Astrocyte of the cerebellum (primary cell): ENCODE results near the gene RABEPK.
A peak's percentile ranks its signal among the peaks of the same experiment; 100 is the strongest.
"Not testable (repeated sequence)": the region's sequence is repeated elsewhere in the genome, so short reads cannot be mapped to it uniquely, and the experiment has no call there.

Experiments used
- DNase-seq: peaks from one replicate; pipeline ENCODE4 v3.0.0-alpha.2; 2011; ENCODE audit warnings: low read depth
- H3K4me3 ChIP-seq: 2 replicates; pipeline ENCODE4 v1.5.1; 2011; ENCODE audit warnings: mild to moderate bottlenecking, low read depth, low read length, moderate library complexity
- CTCF ChIP-seq: IDR thresholded peaks from 2 replicates; pipeline ENCODE4 v1.5.1; 2012; ENCODE audit warnings: low read length, low read depth, moderate library complexity, mild to moderate bottlenecking; ENCODE audit errors: missing control alignments
- in situ Hi-C: cut with HindIII; loops from 2 replicates; pipeline ENCODE4 v1.10.0; 2017; ENCODE audit warnings: low sequenced_read_pairs

The RABEPK gene

DNA sequence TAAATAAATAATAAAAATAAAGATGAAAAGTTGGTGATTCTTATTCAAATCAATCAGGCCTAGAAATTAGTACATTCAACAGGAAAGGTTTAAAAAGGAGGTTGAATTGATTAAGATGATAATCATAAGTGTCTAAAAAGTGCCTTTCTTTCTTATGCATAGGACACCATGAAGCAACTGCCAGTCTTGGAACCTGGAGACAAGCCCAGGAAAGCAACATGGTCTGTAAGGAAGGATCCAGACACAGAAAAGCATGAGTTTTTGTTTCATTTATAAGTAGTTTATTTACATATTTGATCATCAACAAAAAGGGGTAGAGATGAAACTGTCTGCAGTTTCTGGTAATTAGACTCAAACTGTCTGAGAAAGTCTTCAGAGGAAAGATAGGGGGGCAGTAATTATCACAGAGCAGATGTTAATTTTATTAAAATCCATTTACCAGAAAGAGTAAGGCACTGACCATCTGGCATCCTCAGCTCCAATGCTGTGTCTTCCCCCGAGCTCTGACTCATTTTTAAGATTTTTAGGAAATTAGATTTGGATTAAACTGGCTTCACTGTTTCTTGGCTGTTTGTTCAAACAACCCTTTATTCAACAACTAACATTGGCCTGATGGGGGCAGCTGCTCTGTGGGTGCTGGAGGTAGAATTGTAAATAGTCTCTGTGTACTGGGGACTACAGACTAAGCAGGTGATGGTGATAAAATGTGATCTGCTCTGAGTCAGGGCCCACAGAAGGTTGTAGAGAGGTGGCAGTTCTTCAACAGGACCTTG is 2.7 kb downstream of the RABEPK start:
- no peak overlapping the region for H3K4me3 ChIP-seq
- no peak for DNase-seq
- no peak for TF ChIP-seq CTCF
- in situ Hi-C loops: no loop called here

DNA sequence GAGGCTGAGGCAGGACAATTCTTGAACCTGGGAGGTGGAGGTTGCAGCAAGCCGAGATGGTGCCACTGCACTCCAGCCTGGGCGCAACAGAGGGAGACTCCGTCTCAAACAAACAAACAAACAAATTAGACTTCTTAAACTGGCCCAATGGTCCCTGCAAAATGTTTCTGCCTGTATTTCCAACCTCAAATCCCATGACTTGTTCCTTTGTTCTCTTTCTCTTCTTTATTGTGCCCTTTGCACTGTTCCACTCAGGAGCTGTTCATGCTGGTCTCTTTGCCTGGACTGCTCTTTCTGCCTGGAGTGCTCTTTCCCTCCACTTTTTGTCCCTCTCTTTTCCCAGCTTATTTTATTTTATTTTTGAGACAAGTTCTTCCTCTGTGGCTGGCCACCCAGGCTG is 4.1 kb downstream of the RABEPK start:
- in situ Hi-C loops: no loop called here
- no peak overlapping the region for H3K4me3 ChIP-seq
- DNase-seq: no peak
- no peak for TF ChIP-seq CTCF

GRCh38 chr9:125214186-125214585 is 13.8 kb downstream of the RABEPK start:
- TF ChIP-seq CTCF: no peak
- in situ Hi-C loops: no loop called here
- no peak for DNase-seq
- H3K4me3 ChIP-seq: no peak overlapping the region

DNA sequence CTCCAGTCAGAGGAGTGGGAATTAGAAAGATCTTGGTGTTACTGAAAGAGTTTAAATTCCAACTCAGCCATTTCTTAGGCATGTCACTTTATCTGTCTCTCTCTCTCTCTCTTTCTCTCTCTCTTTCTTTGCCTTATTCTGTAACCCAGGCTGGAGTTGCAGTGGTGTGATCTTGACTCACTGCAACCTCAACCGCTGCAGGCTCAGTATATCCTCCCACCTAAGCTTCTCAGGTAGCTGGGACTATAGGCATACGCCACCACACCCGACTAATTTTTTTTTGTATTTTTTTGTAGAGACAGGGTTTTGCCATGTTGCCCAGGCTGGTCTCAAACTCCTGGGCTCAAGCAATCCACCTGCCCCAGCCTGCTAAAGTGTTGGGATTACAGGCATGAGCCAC is 18.3 kb downstream of the RABEPK start:
- no peak for DNase-seq
- H3K4me3 ChIP-seq: no peak overlapping the region
- in situ Hi-C loops: no loop called here
- TF ChIP-seq CTCF: no peak

- DNase-seq, H3K4me3 ChIP-seq, in situ Hi-C loops: not testable (repeated sequence)
These were observed 24.5 kb downstream of the RABEPK start for GRCh38 chr9:125224858-125225257.

- no peak overlapping the region for H3K4me3 ChIP-seq
- in situ Hi-C loops: no loop called here
- no peak for DNase-seq
- no peak for TF ChIP-seq CTCF
These were observed 27.4 kb downstream of the RABEPK start for GRCh38 chr9:125227761-125228160.

DNA sequence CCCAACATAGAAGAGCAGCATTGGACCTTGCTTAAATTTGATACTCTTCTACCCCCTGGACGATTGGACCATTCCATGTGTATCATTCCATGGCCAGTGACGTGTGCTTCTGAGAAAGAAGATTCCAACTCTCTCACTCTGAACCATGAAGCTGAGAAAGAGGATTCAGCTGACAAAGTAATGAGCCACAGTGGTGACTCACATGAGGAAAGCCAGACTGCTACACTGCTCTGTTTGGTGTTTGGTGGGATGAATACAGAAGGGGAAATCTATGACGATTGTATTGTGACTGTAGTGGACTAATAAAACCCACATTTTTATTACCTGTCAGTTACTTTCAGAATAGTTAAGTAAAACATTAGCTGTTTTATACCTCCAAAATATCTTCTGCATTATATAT is 33.3 kb downstream of the RABEPK start:
- no peak overlapping the region for H3K4me3 ChIP-seq
- no peak for TF ChIP-seq CTCF
- DNase-seq: peak; percentile 93
- in situ Hi-C loops: no loop called here

DNA sequence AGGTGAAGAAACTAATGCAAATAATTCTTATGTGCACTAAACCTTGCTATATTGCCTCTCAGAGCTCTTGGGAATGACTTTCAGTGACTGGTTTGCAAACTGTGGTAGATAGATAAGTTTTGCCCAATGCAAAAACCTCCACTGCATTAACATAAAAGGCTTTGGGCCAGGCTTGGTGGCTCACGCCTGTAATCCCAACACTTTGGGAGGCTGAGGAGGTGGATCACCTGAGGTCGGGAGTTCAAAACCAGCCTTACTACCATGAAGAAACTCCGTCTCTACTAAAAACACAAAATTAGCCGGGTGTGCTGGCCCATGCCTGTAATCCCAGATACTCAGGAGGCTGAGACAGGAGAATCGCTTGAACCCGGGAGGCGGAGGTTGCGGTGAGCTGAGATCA is 33.8 kb downstream of the RABEPK start:
- in situ Hi-C loops, H3K4me3 ChIP-seq, DNase-seq: not testable (repeated sequence)
